H1 (cell line): ENCODE measurements around the gene P3R3URF. TPM values are rescaled to one million over a fixed set of nuclear protein-coding genes. Genes with fewer than 3 reads are reported as not detected.

Experiments
- CTCF ChIA-PET: fragments of 300-600 bp; sonication (Branson Sonifier 250); formaldehyde crosslinking; loops from one replicate; lab custom pipeline; 2021; ENCODE audit not compliant: partially characterized antibody; lab: Charles Lee
- POLR2A ChIA-PET: fragments of 300-600 bp; sonication (Branson Sonifier 250); formaldehyde crosslinking; loops from one replicate; lab custom pipeline; 2021; ENCODE audit warnings: inconsistent platforms; ENCODE audit not compliant: partially characterized antibody; lab: Charles Lee
- DNase-seq, 2 experiments: peaks; one replicate each; pipeline versions ENCODE4 v3.0.0 to v3.0.0-alpha.2; 2010 to 2022; ENCODE audit warnings: low spot score in 2 of 2, low read depth in 1 of 2, mixed read lengths in 1 of 2
- FAIRE-seq: peaks from 2 replicates; lab custom pipeline; 2011; peaks lifted over from hg19 to GRCh38; lab: Jason Lieb, UNC
- H2AFZ ChIP-seq: 2 replicates; pipeline ENCODE4 v1.8.1; 2012; ENCODE audit warnings: low read length, inconsistent platforms
- H2AK5ac ChIP-seq: 2 replicates; pipeline ENCODE4 v1.6.1; 2013; ENCODE audit warnings: low read depth, low read length
- H2BK120ac ChIP-seq: replicated peaks from 2 replicates; pipeline ENCODE3; 2013; ENCODE audit warnings: low read depth, low read length, inconsistent platforms
- H2BK12ac ChIP-seq: 2 replicates; pipeline ENCODE4 v1.6.1; 2013; ENCODE audit warnings: low read depth, low read length
- H2BK15ac ChIP-seq: 2 replicates; pipeline ENCODE4 v1.6.1; 2013; ENCODE audit warnings: low read length
- H2BK20ac ChIP-seq: 2 replicates; pipeline ENCODE4 v1.6.1; 2013; ENCODE audit warnings: low read length
- H2BK5ac ChIP-seq: 2 replicates; pipeline ENCODE4 v1.6.1; 2013; ENCODE audit warnings: low read depth, low read length
- H3K14ac ChIP-seq: 2 replicates; pipeline ENCODE4 v1.6.1; 2013; ENCODE audit warnings: inconsistent platforms; ENCODE audit not compliant: insufficient read length
- H3K18ac ChIP-seq: 2 replicates; pipeline ENCODE4 v1.6.1; 2013; ENCODE audit warnings: low read length; ENCODE audit errors: extremely low read depth
- H3K23ac ChIP-seq: 2 replicates; pipeline ENCODE4 v1.6.1; 2013; ENCODE audit warnings: inconsistent platforms; ENCODE audit not compliant: insufficient read length
- H3K23me2 ChIP-seq: 2 replicates; pipeline ENCODE4 v1.6.1; 2013; ENCODE audit warnings: low read depth, low read length
- H3K27ac ChIP-seq: 2 replicates; pipeline ENCODE4 v1.6.1; 2011; ENCODE audit warnings: low read depth, low read length, inconsistent platforms
- H3K27me3 ChIP-seq, 4 experiments: replicated peaks in 1 of 4; 1 replicate in 1 of 4; 2 replicates in 3 of 4; pipeline versions ENCODE4 v1.6.1 to v1.8.1; 2011 to 2013; ENCODE audit warnings: low read length in 3 of 4, mild to moderate bottlenecking in 3 of 4, inconsistent platforms in 2 of 4, mixed read lengths in 2 of 4, moderate library complexity in 1 of 4; ENCODE audit not compliant: control insufficient read depth in 3 of 4, insufficient read depth in 3 of 4; ENCODE audit errors: extremely low read depth in 1 of 4
- H3K36me3 ChIP-seq, 4 experiments: 2 replicates each; pipeline versions ENCODE4 v1.6.1 to v1.8.1; 2011 to 2013; ENCODE audit warnings: mild to moderate bottlenecking in 4 of 4, low read length in 3 of 4, moderate library complexity in 2 of 4, control low read depth in 1 of 4, inconsistent platforms in 1 of 4; ENCODE audit not compliant: insufficient read depth in 4 of 4, control insufficient read depth in 2 of 4
- H3K4ac ChIP-seq: replicated peaks from 2 replicates; pipeline ENCODE3; 2013; ENCODE audit warnings: low read length, low read depth, mixed read lengths, inconsistent platforms; ENCODE audit not compliant: insufficient read length
- H3K4me1 ChIP-seq, 4 experiments: replicated peaks in 1 of 4; 1 replicate in 1 of 4; 2 replicates in 3 of 4; pipeline versions ENCODE4 v1.6.1 to v1.8.1; 2011 to 2013; ENCODE audit warnings: low read length in 3 of 4, inconsistent platforms in 2 of 4, mixed read lengths in 1 of 4; ENCODE audit not compliant: insufficient read depth in 4 of 4, control insufficient read depth in 3 of 4
- H3K4me2 ChIP-seq, 2 experiments: 2 replicates each; pipeline versions ENCODE4 v1.6.1 to v1.8.1; 2011 to 2013; ENCODE audit warnings: low read depth in 2 of 2, low read length in 2 of 2, control low read depth in 1 of 2, inconsistent platforms in 1 of 2, mild to moderate bottlenecking in 1 of 2; ENCODE audit not compliant: insufficient read depth in 1 of 2
- H3K4me3 ChIP-seq, 4 experiments: fragments of 200-600, 300-600 bp in 1 of 4; sonication (generic), shearing (Covaris generic), sonication (Bioruptor Twin) in 1 of 4; 2 replicates each; pipeline versions ENCODE4 v1.5.1 to v1.8.1; 2011 to 2016; ENCODE audit warnings: low read length in 4 of 4, low read depth in 3 of 4, control low read depth in 2 of 4, inconsistent platforms in 2 of 4, mild to moderate bottlenecking in 2 of 4, mixed read lengths in 1 of 4, moderate library complexity in 1 of 4; ENCODE audit not compliant: insufficient read depth in 2 of 4; ENCODE audit errors: extremely low read depth in 1 of 4
- H3K56ac ChIP-seq: replicated peaks from 2 replicates; pipeline ENCODE3; 2013; ENCODE audit warnings: low read depth, mild to moderate bottlenecking, mixed read lengths, low read length, inconsistent platforms; ENCODE audit not compliant: insufficient read length
- H3K79me1 ChIP-seq: 2 replicates; pipeline ENCODE4 v1.6.1; 2013; ENCODE audit warnings: low read depth, low read length, control low read depth
- H3K79me2 ChIP-seq, 2 experiments: 2 replicates each; pipeline versions ENCODE4 v1.6.1 to v1.8.1; 2012 to 2013; ENCODE audit warnings: low read length in 2 of 2, mild to moderate bottlenecking in 2 of 2, inconsistent platforms in 1 of 2; ENCODE audit not compliant: insufficient read depth in 2 of 2, control insufficient read depth in 1 of 2
- H3K9ac ChIP-seq, 4 experiments: replicated peaks in 1 of 4; 1 replicate in 1 of 4; 2 replicates in 3 of 4; pipeline versions ENCODE4 v1.6.1 to v1.8.1; 2011 to 2013; ENCODE audit warnings: low read depth in 3 of 4, low read length in 3 of 4, control low read depth in 2 of 4, mild to moderate bottlenecking in 2 of 4, moderate library complexity in 2 of 4, inconsistent platforms in 1 of 4; ENCODE audit errors: extremely low read depth in 1 of 4
- H3K9me3 ChIP-seq, 2 experiments: 2 replicates each; pipeline versions ENCODE4 v1.6.1 to v1.8.1; 2012 to 2013; ENCODE audit warnings: mild to moderate bottlenecking in 2 of 2, moderate library complexity in 2 of 2, control low read depth in 1 of 2, inconsistent platforms in 1 of 2, low read depth in 1 of 2, low read length in 1 of 2, mixed read lengths in 1 of 2; ENCODE audit not compliant: insufficient read depth in 2 of 2
- H4K20me1 ChIP-seq, 2 experiments: replicated peaks in 1 of 2; 2 replicates each; pipeline versions ENCODE3 to v1.8.1; 2011 to 2013; ENCODE audit warnings: inconsistent platforms in 2 of 2, low read length in 2 of 2, mild to moderate bottlenecking in 1 of 2; ENCODE audit not compliant: insufficient read depth in 2 of 2, control insufficient read depth in 1 of 2
- H4K5ac ChIP-seq: 2 replicates; pipeline ENCODE4 v1.6.1; 2013; ENCODE audit warnings: low read length, low read depth, mixed read lengths, inconsistent platforms; ENCODE audit not compliant: insufficient read length
- H4K8ac ChIP-seq: 2 replicates; pipeline ENCODE4 v1.8.0; 2013; ENCODE audit warnings: mild to moderate bottlenecking, moderate library complexity, low read length, inconsistent platforms; ENCODE audit not compliant: insufficient read depth; ENCODE audit errors: extremely low read depth
- H4K91ac ChIP-seq: replicated peaks from 2 replicates; pipeline ENCODE3; 2013; ENCODE audit warnings: low read length, mixed read lengths, inconsistent platforms; ENCODE audit not compliant: insufficient read length
- BACH1 ChIP-seq: IDR thresholded peaks from 2 replicates; pipeline ENCODE4 v1.6.1; 2012; ENCODE audit warnings: low read length, improper control_type of control experiment
- CBX5 ChIP-seq: fragments of 300-800, 300-1000 bp; sonication (generic); IDR thresholded peaks from 2 replicates; pipeline ENCODE4 v1.7.1; 2016; ENCODE audit warnings: antibody characterized with exemption, low read length, low read depth
- CHD2 ChIP-seq: IDR thresholded peaks from 2 replicates; pipeline ENCODE4 v1.6.1; 2012; ENCODE audit warnings: low read length, improper control_type of control experiment
- GTF2F1 ChIP-seq: IDR thresholded peaks from 2 replicates; pipeline ENCODE4 v1.6.1; 2012; ENCODE audit warnings: low read depth, low read length, improper control_type of control experiment, borderline replicate concordance
- JUND ChIP-seq: IDR thresholded peaks from 2 replicates; pipeline ENCODE4 v1.6.1; 2011; ENCODE audit warnings: mild to moderate bottlenecking, improper control_type of control experiment, low read length
- KDM1A ChIP-seq: fragments of 200-600, 300-600 bp; sonication (generic); IDR thresholded peaks from 2 replicates; pipeline ENCODE4 v1.7.1; 2016; ENCODE audit warnings: mild to moderate bottlenecking, low read length, borderline replicate concordance
- POLR2AphosphoS5 ChIP-seq: IDR thresholded peaks from 2 replicates; pipeline ENCODE4 v1.6.1; 2011; ENCODE audit warnings: low read depth, low read length
- POU5F1 ChIP-seq: IDR thresholded peaks from 2 replicates; pipeline ENCODE4 v1.6.1; 2011; ENCODE audit warnings: low read depth, mild to moderate bottlenecking, low read length, moderate library complexity
- RBBP5 ChIP-seq: IDR thresholded peaks from 2 replicates; pipeline ENCODE4 v1.7.1; 2012; ENCODE audit warnings: low read depth, mild to moderate bottlenecking, inconsistent platforms, low read length, moderate library complexity, borderline replicate concordance
- SIN3A ChIP-seq, 2 experiments: IDR thresholded peaks in 1 of 2; conservative IDR thresholded peaks in 1 of 2; 2 replicates each; pipeline ENCODE4 v1.6.1; 2011 to 2012; ENCODE audit warnings: low read length in 2 of 2, improper control_type of control experiment in 1 of 2, low read depth in 1 of 2, mild to moderate bottlenecking in 1 of 2
- SIRT6 ChIP-seq: IDR thresholded peaks from one replicate; pipeline ENCODE4 v1.7.1; 2012; ENCODE audit warnings: low read length, inconsistent platforms
- SP2 ChIP-seq: IDR thresholded peaks from 2 replicates; pipeline ENCODE4 v1.6.1; 2012; ENCODE audit warnings: mild to moderate bottlenecking, low read length, inconsistent platforms
- SRF ChIP-seq: IDR thresholded peaks from 2 replicates; pipeline ENCODE4 v1.6.1; 2011; ENCODE audit warnings: mild to moderate bottlenecking, low read depth, low read length, moderate library complexity
- SUZ12 ChIP-seq: fragments of 200-600 bp; sonication (generic); IDR thresholded peaks from 2 replicates; pipeline ENCODE4 v1.6.1; 2012; ENCODE audit warnings: mild to moderate bottlenecking, inconsistent platforms, low read length, moderate library complexity, mixed read lengths
- TAF1 ChIP-seq: IDR thresholded peaks from 2 replicates; pipeline ENCODE4 v1.6.1; 2011; ENCODE audit warnings: mild to moderate bottlenecking, low read depth, low read length
- WGBS, 2 experiments: shearing (Covaris generic) in 1 of 2; methylation state at CpG; one replicate each; pipeline versions ENCODE4 v1.1.6 to v1.1.7; 2013 to 2015; ENCODE audit warnings: low lambda C conversion rate in 2 of 2, mixed read lengths in 2 of 2, inconsistent platforms in 1 of 2, low coverage in 1 of 2, missing lambda C conversion rate in 1 of 2; ENCODE audit not compliant: insufficient replicate concordance in 2 of 2, insufficient coverage in 1 of 2, insufficient read length in 1 of 2; ENCODE audit errors: extremely low coverage in 1 of 2, missing lambda C conversion rate in 1 of 2; 5-methylcytosine and 5-hydroxymethylcytosine counted together
- polyA plus RNA-seq, 7 experiments: library from polyadenylated mRNA; depleted of rRNA in 3 of 7; stranded (reverse) in 5 of 7; unstranded in 2 of 7; fragments of >200 nt in 5 of 7; fragments of 200-250 nt in 2 of 7; gene quantifications; 1 replicate in 5 of 7; 2 replicates in 1 of 7; 4 replicates in 1 of 7; pipeline versions ENCODE4 v1.2.1 to v1.2.3, GENCODE V29; 2011 to 2013; ENCODE audit warnings: missing spikeins in 2 of 7, mixed read lengths in 2 of 7
- total RNA-seq: library from RNA; stranded (reverse); fragmentation: NEBNext Ultra II Directional; extraction: Animal tissue kit (Norgen Biotek cat#: 25700); gene quantifications from 2 replicates; pipeline ENCODE4 v1.2.1, GENCODE V29; 2021

Gene P3R3URF
- total and polyA plus RNA-seq, 2 of the 8 experiments (the other 6 are each of a cell fraction or from before 2014, with no cell fraction given): not detected

DNA sequence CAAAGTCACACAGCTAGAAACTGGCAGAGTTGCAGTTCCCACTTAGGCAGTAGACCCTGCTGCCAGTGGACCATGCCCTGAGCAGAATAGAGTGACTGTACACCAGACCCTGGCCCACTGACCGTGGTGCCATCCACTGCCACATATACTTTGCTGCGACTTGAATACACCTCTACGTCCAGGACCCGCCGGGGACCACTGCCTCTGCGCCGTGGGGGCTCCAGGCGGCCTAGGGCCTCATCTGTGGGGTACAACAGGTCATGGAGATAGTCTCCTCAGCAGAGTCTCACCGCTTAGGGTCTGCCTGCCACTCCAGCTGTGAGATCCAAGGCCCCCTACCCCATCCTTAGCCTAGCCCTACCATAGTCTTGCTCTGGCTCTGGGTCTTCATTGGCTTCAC lies 20.3 kb upstream of the P3R3URF start:
- CTCF ChIA-PET: interaction anchor here (1.0 to 5.8 kb wide), 3 partner anchors 13 to 27 kb away, joined by 3 to 35 read pairs (median 13); no protein-coding TSS in a partner anchor
- 90% methylated on average over 9 of the region's 9 CpGs; no CpG with 5 or more reads in 1 of the 2 experiments for WGBS, 2 experiments
- TF ChIP-seq SP2 (no peak), SRF (no peak), BACH1 (no peak), CBX5 (no peak), POU5F1 (no peak), SIN3A (conservative IDR thresholded peaks at IDR 0.05 in 1 of 2, IDR thresholded peaks at IDR 0.05 in 1 of 2; ENCODE audit: low read depth in 1 of 2, low read length in 2 of 2) (no peak), SIRT6 (no peak), TAF1 (no peak), CHD2 (no peak), KDM1A (no peak), POLR2AphosphoS5 (no peak), SUZ12 (no peak), JUND (no peak), GTF2F1 (no peak), RBBP5 (no peak)

More for the DNA sequence above, 20.3 kb upstream of the P3R3URF start:
- DNase-seq: no peak
- Histone ChIP-seq H2AFZ (no peak overlapping the region), H3K9me3 (no peaks in the 10 kb centered on the region), H2BK12ac (no peak overlapping the region), H3K4me1 (peaks cover 0 to 8% (median 4%) of the 10 kb centered on the region in 4 experiments; a peak in 5 of 7 replicates), H3K4me2 (no peak overlapping the region), H4K8ac (no peak overlapping the region), H3K36me3 (peaks cover 0 to 10% (median 8%) of the 10 kb centered on the region in 4 experiments; a peak in 5 of 8 replicates), H3K27me3 (no peaks in the 10 kb centered on the region), H3K23ac (no peak overlapping the region), H2AK5ac (no peak overlapping the region), H3K18ac (no peak overlapping the region), H4K91ac (no peak overlapping the region), H2BK120ac (no peak overlapping the region), H3K14ac (no peak overlapping the region), H3K4me3 (no peak overlapping the region), H3K23me2 (peaks cover 3% of the 10 kb centered on the region; the same call in 1 of the 2 replicates), H3K9ac (no peak overlapping the region), H3K27ac (no peak overlapping the region), H3K79me2 (no peaks in the 10 kb centered on the region), H3K56ac (no peak overlapping the region), H3K79me1 (no peaks in the 10 kb centered on the region), H3K4ac (no peak overlapping the region), H2BK20ac (no peak overlapping the region), H2BK15ac (no peak overlapping the region), H4K20me1 (no peaks in the 10 kb centered on the region), H2BK5ac (no peak overlapping the region), H4K5ac (no peak overlapping the region)
- no peak for FAIRE-seq
- POLR2A ChIA-PET: interaction anchor here (1.2 kb wide), 1 partner anchor 9 kb away, joined by 3 read pairs; no protein-coding TSS in a partner anchor
